DMS153 treated with DMSO at 0.1 percent for 48 hours (cell line): ENCODE data around the gene CRB2.
"Not testable (repeated sequence)": the region's sequence is repeated elsewhere in the genome, so short reads cannot be mapped to it uniquely, and the experiment has no call there.

Experiments used
- DNase-seq: peaks from one replicate; lab custom pipeline; 2025; ENCODE audit not compliant: unreplicated experiment; lab: John Stamatoyannopoulos, UW

Gene CRB2

DNA sequence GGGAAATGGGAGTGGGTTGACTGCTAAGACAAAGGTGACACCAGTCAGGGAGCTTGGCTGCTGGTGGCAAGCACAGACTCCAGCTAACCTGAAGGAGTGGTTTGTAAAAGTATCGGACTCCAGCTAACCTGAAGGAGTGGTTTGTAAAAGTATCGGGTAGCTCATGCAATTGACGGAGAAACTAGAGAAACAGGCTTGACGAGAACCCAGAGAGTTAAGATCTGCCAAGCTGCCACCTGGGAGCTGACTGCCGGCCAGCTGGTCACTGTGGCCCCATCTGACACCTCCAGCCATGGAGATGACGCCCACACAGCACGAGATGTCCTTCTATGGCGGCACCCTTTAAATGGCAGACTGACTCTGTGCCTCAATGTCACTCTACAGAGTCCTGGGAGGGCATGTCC is 28.3 kb upstream of the CRB2 start:
- DNase-seq, result no peak

DNA sequence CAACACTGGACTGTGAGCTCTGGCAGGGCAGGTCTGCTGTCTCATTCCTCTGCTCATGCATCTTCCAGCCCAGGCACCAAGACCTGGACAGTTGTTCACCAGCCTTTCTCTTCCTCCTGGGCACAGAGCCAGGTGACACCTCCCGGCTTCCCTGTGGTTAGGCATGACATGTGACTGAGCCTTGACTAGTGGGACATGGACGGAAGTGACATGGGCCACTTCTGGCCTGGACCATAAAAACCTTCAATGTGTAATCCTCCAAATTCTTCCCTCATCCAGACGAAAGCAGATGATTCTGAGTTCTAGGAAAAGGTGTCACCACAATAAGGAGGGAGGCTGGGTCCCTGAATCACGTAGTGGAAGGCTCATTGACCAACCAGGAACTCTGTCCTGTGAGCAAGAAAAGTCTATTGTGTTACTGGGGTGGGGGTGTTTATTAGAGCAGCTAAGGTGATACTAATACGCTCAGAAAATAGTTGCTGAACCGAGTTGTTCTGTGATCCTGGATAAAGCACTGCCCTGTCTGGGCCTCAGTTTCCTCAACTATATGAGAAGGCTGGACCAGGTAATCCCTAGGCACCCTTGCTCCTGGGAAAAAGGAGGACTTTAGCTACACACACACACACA is 26.6 kb upstream of the CRB2 start:
- no peak for DNase-seq

DNA sequence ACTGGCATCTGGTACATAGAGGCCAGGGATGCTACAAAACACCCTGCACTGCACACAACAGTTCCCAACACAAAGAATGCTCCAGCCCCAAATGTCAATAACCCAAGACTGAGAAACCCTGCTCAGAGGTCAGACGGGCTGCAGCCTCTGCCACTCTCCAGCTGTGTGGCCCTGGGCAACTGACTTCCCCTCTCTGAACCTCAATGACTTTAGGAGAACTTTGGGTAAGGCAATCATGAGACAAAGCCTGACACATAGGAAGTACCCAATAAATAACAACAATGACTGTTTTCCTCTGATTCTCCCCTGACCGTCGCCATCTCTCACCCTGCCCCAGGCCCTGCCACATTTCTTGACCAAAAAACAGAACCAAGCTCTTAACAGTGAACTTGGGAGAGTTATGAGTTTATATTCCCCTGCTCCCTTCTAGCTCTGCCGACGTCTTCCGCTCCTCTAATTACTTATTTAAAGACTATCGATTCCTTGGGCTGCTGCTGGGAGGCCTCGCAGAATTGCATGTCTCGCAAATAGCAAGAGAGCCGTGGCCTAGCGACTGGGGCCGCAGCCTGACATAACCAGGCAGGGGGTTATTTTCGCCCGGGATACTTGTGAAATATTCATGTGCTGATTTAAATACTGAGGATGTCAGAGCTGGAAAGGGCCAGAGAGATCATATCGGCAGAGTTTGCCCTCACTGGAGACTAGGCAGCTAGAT is 24.5 kb upstream of the CRB2 start:
- DNase-seq, result no peak

DNA sequence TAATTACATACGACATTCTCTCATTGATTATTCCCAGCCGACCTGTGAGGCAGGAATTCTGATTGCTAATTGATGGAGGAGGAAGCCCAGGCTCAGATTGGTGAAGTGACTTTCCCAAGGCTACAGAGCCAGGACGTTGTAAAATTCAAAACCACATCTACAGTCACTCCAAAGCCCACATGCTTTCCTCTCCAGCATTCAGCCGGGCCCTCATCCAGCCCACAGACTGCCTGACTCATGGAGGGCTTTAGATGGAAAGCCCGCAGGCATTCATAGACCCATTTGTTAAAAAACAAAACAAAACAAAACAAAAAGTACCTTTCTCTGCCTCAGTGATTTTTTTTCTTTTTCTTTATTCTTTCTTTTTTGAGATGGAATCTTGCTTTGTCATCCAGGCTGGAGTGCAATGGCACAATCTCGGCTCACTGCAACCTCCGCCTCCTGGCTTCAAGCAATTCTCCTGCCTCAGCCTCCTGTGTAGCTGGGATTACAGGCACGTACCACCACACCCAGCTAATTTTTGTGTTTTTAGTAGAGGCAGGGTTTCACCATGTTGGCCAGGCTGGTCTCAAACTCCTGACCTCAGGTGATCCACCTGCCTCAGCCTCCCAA is 22.8 kb upstream of the CRB2 start:
- DNase-seq, result not testable (repeated sequence)

DNA sequence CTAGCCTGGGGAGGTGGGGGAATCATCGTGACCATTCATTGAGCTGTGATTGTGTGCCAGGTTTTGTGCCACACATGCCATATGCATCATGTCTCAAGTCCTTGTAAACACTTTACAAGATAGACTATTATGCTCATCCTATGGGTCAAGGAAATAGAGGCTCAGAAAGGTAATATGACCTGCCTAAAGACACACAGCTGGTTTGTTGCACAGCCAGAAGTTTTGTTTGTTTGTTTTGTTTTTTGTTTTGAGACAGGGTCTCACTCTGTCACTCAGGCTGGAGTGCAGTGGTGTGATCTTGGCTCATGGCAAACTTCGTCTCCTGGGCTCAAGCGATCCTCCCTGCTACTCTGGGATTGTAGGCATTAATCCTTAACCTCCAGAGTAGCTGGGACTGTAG is 21.4 kb upstream of the CRB2 start:
- DNase-seq, result no peak

DNA sequence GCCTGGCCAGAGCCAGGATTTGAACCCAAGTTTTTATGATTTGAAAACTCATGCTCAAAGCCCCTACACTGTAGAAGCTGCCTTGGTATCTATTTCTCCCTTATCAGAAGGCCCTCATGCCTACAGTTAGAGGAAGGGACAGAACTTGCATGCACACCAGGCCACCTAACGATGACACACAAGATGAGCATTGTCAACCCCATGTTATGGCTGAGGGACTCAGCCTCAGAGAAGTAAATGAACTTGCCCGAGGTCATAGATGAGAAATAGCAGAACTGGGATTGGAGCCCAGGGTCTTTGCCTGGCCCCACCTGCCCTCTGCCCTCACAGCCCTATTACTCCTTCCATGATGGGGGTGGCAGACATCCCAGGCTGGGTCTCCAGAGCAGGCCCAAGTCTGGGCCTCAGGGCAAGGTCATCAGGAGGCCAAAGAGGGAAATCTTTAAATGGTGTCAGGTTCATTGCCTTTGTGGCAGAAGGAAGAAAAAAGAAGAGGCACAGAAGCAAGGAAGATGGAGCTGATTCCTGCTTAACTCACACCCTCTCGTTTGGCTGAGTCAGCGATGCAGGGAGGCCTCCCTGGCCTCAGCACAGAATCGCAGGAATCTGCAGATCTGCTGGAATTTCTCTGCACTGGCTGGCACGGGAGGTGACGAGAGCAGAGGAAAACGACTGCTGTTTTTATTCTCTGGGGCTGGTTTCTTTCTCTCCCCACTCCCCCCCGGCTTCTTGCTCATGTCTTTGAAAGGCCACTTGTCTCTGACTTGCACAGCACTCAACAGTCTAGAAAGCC is 20.6 kb upstream of the CRB2 start:
- DNase-seq, result no peak

DNA sequence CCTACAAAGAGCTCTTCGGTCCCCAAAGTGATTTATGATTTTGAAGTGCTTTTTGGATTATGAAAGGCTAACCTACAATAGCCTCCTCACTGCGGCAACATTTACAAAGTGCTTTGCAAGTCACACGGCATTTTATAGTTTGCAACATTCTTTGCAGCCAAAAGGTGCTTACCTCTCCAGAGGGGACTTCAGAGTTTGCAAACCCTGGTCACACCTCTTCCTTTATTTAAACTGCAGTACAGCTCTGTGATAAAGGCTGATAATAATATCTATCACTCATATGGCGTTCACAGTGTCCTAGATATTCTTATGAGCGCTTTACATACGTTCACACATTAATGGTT is 20.0 kb upstream of the CRB2 start:
- DNase-seq, result no peak

DNA sequence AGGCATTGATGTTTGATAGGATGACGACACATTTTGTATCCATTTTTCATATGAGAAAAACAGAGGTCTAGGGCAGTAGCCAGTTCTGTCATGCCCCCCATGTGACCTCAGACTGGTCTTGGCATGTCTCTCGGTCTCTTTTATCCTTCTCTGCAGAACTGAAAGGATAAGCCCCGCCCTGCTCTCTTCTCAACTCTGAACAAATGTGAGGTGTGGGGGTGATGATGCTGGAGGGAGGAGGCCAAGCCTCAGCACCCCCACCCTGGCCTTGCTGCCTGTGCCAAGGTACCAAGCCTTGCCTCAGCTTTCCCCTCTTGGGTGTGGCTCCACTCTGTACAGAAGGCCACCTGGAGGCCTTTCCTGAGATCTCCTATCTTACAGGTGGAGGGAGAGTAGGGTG is 19.5 kb upstream of the CRB2 start:
- no peak for DNase-seq

DNA sequence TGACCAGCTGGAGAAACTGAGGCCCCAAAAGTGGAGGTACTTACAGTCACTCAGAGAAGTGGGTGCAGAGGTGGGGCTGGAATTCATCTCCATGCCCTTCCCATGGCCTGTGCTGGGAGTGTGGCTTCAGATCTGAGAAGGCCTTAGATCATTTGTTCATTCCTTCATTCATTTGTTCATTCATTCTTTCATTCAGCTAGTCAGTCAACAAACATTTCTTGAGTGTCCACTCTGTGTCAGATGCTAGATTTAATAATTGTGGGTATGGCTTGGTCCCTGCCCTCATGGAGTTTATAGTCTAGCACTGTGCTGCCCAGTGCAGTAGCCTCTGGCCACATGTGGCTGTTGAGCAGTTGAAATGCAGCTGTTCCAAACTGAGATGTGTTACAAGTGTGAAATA is 19.0 kb upstream of the CRB2 start:
- DNase-seq, result no peak

DNA sequence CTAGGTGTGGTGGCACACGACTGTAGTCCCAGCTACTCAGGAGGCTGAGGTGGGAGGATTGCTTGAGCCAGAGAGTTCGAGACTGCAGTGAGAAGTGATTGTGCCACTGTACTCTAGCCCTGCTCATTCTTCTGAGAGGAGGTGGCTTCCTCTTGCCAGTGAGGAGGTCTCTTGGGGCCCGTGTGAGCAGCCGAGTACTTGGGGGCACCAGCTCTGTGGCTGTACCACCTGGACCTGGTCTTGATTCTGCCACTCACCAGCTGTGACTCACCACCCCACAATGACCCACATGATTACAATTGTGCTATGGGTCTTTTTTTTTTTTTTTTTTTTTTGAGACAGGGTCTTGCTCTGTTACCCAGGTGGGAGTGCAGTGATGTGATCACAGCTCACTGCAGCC is 18.0 kb upstream of the CRB2 start:
- DNase-seq, result no peak

DNA sequence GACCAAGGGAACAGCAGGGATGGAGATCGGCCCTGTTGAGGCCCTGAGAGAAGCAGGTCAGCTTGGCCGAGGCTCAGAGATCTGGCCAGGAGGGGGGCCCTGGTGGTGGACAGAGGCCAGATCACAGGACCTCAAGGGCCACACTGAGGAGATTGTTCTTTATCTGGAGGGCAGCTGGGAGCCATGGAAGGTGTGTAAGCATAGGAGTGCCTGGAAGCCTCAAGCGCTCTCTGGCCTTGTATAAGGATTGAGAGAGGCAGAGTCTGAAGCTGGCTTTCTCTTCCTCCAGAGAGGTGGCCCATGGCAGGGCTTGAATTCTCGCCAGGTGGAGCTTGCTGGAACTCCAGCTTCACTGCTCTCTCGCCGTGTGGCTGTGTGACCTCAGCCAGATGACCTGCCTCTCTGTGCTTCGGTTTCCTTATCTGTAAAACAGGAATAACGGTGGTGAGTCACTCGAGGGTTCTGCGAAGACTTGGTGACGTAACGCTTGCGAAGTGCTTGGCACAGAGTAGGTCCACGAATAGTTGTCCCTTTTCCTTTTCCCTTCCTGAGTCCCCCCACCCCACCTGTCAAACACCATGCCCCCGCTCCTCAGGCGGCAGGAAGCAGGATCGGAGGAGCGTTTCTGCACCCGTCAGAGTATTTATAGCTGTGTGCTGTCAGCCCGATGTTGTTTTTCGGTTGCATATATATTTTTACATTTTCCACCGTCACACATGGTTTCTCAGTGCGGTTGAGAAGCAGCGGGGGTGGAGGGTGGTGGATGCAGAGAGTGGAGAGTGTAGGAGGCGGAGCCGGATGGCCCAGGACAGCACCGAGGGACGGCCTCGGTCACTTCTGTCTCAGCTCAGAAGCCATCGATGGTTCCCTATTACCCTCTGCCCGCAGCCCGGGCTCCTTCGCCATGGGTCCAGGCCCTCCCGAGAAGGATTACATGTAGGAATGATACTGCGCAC is 17.0 kb upstream of the CRB2 start:
- DNase-seq, result no peak

DNA sequence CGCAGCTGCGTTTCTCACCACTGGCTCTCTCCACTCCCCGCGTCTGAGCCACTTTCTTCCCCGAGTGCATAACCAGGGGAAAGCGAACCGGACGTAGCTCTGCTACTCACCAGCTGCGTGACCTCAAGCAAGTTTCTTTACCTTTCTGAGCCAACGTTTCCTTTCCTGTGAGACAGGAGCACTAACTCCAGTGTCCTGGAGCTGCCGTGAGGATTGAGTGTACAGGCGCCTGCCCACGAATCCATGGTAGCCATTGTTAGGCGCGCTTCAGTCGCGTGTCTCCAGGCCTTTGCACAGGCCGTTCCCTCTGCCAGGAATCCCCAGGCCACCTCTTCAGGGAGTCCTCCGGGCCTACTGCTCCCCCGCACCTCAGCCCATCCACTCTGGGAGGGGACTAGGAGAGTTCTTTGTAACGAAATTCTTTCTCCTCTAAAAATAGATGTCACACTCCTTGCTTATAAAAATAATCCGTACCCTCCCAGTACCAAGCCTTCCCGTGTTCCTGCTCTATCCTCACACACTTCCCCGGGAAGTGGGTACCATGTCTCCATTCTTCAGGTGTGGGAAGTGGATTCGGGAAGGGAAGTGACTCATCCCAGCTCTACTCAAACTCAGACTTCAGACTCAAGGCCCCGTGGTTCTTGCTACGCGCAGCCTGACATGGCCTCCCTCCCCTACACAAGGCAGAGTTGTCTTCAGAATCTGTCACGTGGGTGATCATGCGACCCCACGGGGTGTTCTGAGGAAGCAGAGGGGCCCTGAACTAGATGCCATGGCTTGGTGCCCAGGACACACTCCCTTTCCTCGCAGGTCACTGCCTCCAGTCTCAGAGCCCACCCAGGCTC is 16.1 kb upstream of the CRB2 start:
- no peak for DNase-seq

DNA sequence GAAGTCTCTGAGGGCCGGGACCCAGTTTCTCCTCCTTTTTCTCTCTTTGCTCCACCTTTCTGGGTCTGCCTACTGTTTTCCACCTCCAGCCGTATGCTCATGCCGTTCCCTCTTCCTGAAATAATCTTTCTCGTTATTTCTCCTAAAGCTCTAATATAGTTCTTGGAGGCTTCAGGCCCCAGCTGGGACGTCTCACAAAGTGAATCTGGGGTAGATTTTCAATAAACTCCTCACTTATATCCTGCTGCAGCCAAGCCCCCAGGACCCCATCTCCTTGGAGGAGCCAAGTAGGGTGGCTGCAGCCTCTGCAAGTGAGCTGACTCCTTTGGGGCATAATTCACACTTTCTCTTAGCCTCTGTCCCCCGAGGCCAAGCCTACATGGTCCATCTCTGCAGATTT is 14.2 kb upstream of the CRB2 start:
- no peak for DNase-seq

DNA sequence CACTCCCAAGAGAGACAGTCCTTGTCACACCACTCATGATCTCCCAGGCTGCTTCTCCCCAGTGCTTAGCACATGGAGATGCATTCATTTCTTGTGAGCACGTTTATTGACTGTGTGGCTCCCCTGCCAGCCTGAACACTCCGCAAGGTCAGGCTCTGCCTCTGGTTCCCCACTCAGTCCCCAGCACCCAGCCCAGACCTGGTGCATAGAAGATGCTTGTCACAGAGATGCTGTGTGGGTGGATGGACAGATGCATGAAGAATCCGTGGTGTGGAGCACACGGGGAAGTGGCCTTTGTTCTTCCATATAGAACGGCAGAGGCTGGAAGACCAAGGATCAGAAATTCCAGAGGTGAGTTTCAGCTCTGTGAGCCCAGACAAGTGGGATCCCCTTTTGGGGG is 13.8 kb upstream of the CRB2 start:
- no peak for DNase-seq

DNA sequence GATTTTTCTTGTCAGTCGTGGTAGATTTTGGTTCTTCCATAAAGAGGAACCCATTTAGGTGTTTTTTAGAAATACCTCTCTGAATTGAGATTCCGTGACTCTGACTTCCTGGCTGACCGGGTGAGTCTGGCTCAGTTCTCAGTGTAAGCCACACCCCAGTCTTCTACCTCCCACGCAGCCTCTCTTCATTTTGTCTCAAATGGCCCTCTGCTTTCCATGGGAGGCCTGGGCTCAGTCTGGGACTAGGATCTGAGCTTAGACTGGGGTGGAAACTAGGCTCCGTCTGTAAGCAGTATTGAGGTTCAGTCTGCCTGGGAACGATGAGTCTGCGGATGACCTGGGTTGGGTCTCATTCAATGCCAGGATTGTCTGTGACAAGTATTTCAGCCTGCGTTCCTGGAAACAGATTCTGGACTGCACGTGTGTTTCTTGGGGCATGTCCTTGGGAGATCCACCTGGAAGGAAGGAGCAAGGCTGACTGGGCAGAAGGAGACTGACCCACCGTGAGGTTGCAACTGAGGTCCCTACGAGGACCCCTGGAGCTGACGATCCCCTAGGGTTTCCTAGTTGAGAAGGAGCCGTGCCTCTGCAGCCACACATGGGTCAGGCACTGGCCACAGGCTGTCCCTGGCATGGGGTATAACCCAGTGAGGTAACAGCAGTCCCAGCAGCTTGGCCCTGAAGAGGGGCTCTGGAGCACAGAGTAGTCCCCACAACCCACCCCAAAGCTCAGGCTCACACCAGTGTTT is 12.4 kb upstream of the CRB2 start:
- DNase-seq, result no peak

DNA sequence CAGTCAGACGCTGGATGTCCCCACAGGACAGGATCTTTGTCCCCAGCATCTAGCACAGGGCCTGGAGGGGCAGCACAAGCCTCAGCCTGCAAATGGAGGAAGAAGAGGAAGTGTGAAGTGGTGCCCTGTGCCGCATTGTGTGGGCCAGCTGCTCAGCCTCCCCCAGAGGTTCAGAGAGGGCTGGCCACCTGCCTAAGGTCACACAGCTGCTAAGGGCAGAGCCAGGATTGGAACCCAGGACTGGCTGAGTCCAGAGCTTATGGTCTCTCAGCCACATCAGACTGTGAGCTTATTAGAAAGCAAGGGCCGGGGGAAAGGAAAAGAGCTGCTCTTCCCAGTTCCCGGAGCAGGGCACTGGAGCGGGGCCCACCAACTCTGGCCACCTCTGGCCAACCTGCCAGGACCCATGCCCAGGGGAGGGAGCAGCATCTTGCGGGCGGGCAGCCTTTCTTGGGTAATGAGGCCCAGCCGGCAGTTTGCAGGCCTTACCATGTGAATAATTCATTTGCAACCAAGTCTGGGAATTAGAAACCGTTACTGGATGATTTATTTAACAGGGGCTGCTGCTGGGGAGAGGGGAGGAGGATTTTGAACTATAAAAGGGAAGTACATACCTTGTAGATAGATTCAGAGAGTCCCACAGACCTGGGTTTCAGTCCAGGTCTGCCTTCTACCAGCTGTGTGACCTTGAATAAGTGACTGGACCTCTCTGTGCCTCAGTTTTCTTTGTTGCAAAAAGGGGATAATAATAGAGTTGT is 11.6 kb upstream of the CRB2 start:
- no peak for DNase-seq

DNA sequence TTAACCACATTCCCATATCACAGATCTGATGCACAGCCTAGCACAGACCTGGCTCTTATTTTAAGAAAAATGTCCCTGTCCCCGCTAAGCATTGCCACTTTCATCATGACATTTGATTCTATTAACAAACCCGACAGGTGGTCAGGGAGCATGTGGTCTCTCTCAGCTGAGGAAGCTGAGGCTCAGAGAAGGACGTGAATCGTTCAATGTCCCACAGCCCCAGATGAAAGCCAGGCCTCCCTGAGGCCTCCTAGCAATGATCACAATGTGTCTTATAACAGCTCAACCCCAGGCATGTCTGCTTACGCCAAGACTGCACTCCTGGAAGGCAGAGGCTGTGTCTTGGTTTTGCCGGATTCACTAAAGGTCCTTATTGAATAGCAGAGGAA is 10.4 kb upstream of the CRB2 start:
- no peak for DNase-seq

DNA sequence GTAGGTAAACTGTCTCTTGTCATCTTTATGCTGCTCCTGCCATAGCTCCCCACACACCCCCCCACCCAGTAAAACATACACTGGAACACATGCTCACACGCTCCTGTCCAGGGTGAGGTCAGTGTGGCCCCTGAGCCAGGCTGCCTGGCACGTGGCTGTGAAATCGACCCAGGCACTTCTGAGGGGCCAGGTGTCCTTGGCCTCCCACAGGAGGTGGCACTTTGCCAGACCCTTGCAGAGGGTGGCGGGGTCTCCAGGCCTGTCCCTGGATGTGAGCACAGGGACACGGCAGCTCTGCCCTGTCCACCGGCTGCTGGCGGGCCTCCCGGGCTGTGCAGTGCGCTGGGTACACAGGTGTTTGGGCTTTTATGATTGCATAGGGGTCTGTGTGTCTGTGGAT is 10.0 kb upstream of the CRB2 start:
- no peak for DNase-seq

DNA sequence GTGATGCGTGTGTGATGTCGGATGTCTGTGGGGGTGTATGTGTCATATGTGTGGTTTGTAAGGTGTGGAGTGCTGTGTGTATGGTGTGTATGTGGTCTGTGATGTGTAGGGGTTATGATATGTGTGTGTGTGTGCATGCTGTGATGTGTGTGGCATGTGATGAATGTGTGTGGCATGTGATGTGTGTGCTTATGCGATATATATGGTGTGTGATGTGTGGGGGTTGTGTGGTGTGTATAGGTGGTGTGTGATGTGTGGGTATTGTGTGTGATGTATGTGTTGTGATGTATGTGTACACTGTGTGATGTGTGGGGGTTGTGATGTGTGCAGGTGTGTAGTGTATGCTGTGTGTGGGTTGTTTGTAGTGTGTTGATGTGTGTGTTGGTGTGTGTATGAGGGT is 9.2 kb upstream of the CRB2 start:
- no peak for DNase-seq
